Ramos (cell line): ENCODE results near the gene C16orf92.

Experiments used
- in situ Hi-C: fragments of 300-500 bp; cut with MboI; formaldehyde crosslinking; loops from one replicate; pipeline ENCODE4 v1.14.3; 2022; ENCODE audit warnings: low sequenced_read_pairs; ENCODE audit not compliant: unreplicated experiment

Gene C16orf92

GRCh38 chr16:30068750-30069610 is 46.0 kb downstream of the C16orf92 start:
- in situ Hi-C loops, result loop anchor here (10.0 kb wide), 1 partner anchor 356 kb away; no protein-coding TSS in a partner anchor

GRCh38 chr16:30069611-30070462 is 46.8 kb downstream of the C16orf92 start:
- in situ Hi-C loops, result loop anchor here (10.0 kb wide), 1 partner anchor 355 kb away; no protein-coding TSS in a partner anchor

GRCh38 chr16:30070490-30070889 is 47.5 kb downstream of the C16orf92 start:
- in situ Hi-C loops, result no loop called here
